HG02852 (cell line): ENCODE measurements around the gene MBNL3.
"Not testable (repeated sequence)": the region's sequence is repeated elsewhere in the genome, so short reads cannot be mapped to it uniquely, and the experiment has no call there.

Experiments used
- ATAC-seq: cut with Tn5 transposase; IDR thresholded peaks from one replicate; pipeline ENCODE4 v1.9.1; 2021; ENCODE audit warnings: mild to moderate bottlenecking, moderate library complexity; ENCODE audit not compliant: unreplicated experiment

MBNL3 gene

DNA sequence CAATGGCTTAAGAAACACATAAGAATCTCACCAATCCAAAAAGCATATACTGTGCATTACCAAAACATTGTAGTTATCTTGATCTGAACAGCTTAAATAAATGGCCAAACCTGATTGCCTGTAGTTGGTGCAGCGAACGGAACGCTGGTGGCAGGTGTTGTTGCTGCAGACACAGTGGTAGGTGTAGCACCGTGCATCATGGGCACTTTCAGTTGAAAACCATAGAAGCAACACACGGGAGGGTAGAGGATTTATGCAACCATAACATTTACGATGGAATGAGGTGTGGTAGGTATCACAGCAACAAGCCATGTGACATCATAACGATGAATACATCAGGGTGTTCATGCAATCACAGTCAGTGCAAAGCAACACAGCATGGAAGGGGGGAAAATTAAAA lies 106.8 kb downstream of the MBNL3 start:
- ATAC-seq = no peak

GRCh38 chrX:132378281-132378680 lies 110.6 kb downstream of the MBNL3 start:
- no peak for ATAC-seq

- ATAC-seq = no peak
Observed at GRCh38 chrX:132375941-132376340, 112.9 kb downstream of the MBNL3 start.

GRCh38 chrX:132373610-132374009 lies 115.2 kb downstream of the MBNL3 start:
- ATAC-seq = no peak

DNA sequence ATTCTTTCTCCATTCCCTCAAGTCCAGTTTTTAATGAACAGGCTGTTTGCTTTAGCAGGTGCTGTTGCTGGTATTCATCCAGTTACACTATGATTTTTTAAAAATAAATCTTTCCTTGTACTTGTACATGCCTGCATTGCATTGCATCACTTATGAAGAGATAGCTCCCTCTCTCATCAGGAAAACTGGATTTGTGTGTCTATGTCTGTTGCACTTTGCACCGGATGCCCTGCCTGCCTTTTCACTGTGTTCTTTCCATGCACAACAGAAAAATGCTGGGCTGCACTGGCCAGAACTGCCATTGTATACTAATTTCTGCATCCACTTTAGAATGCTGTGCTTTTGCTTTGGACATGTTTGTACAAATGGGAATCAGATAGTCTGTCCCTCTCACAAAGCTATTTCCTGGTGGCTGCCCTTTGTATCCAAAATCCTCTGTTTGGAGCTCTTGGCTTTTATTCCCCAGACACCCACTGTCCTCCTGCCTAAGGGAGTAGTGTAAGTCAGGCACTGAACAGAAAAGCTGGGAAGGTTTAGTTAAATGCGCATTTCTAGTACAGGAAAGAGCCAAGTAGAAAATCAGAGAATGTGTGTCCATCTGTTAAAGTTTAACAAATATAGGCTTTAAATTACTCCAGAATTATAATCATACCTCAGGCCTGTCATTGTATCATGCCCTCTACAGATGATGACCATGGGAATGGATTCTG lies 119.1 kb downstream of the MBNL3 start:
- no peak for ATAC-seq

GRCh38 chrX:132367984-132368383 lies 120.9 kb downstream of the MBNL3 start:
- ATAC-seq = no peak

DNA sequence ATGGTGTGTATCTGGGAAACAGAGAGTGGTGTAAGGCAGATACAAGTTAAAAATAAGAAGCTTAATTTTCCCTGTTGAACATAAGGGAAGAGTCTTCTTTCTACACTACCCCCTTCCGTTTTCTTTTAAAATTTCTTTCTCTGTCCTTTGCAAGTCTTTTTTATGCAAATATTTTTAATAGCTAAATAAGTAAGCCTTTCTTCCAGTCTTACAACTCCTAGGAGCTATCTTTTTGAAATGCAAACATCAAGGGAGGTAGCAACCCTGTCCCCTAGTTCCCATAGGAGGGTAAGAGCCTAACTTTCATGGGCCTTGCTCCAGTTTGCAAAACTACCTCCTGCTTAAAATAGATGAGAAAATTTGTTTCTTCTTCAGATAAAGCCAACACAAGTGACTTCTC lies 121.5 kb downstream of the MBNL3 start:
- ATAC-seq = no peak

DNA sequence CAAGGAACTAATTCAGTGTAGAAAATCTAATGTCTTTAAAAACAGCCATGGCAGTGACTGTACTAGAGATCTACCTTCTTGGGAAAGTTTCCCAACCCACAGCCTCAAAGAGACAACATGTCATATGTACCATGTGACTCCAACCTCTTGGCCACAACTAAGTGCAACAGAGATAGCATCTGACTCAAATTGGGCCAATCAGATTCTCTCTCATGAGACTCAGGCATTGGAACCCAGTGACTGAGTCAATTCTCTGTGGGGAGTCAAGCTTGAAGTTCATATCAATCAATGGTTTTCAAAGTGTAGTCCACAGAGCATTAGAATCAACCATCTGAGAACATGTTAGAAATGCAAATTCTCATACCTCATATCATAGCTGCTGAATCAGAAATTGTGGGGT lies 123.3 kb downstream of the MBNL3 start:
- ATAC-seq = no peak

DNA sequence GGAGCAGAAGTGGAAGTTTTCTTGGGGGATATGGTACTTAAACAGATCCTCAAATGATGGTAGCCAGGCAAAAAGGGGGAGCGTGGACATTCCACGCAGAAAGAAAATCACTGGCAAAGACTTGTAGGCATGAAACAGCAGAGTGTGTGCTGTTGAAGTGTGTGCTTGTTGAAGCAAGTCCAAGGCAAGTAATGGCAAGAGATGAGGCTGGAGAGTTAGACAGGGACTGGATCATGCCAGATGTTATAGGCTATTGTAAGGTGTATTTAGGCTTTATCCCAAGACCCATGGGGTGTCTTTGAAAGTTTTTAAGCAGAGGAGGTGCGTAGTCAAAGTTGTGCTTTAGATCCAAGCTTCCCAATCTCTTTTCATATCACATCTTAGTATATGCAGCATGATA lies 124.5 kb downstream of the MBNL3 start:
- ATAC-seq = no peak

DNA sequence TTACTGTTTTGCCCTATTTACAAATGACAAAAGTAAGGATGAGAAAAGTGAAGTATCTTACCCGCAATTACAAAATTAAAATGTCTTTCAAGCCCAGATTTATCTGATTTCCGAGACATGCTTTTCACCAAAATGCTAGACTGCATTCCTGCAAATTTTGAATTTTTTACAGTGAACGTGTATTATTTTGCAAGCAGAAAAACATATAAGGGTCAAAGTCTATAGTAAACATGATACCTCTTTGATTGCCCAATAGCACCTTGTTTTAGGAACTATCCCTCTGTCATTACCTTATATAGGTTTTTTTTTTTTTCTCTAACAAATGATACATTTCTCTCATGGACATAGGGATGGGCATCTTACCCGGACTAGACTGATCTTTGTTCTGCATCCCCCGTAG lies 135.4 kb downstream of the MBNL3 start:
- no peak for ATAC-seq

GRCh38 chrX:132336172-132336571 lies 152.7 kb downstream of the MBNL3 start:
- ATAC-seq = no peak

DNA sequence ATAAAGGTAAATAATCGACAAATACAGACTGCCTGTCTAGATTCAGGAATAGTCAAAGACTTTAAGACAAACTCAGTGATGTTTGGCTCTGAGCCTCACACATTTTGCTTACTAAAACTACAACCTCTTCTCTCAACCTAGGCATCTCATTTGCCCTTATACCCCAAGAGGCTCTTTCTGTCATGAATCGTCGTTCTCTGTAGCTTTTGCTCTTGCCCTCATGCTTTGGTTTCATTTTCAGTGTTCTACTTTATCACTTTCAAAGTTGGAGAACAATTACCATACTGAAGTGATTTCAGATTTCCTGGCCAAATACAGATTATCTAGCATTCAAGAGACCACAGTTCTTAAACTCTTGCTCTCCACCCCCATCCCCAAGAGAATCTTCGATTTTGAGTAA lies 155.5 kb downstream of the MBNL3 start:
- ATAC-seq = no peak

DNA sequence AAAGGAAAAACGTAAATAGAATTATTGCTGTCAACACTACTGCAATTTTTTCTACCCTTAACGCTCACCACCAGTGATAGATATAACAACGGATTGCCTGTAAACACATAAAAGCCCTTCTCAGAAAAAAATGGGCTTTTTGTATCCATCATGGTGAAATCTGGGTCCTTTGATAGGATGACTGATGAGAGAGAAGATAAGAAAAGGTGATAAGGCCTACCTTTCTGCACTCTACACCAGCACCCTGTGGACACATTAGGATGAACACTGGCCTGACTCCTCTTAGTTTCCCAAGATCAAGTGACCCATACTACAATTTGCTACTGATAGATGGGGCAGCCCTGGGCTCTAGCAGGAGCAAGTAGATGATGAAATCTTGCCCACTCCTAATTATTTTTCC lies 157.3 kb downstream of the MBNL3 start:
- ATAC-seq = no peak

DNA sequence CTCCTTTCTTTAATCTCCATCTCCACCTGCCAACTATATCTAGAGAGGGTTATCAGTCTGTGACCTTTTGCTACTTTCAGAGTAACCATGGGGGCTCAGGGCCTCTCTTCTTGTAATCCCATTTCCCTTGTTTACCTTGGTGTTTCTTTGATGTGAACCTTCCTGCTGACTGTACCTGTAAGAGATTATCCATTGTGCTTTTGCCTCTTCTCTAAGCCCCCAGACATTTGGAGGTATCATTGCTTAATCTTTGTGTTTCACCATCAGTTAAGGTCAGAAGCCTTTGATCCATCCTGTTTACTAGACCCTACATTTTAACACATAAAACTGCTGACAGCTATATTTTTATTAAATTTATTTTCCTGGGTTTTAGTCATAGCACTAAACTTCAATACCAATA lies 157.8 kb downstream of the MBNL3 start:
- no peak for ATAC-seq

DNA sequence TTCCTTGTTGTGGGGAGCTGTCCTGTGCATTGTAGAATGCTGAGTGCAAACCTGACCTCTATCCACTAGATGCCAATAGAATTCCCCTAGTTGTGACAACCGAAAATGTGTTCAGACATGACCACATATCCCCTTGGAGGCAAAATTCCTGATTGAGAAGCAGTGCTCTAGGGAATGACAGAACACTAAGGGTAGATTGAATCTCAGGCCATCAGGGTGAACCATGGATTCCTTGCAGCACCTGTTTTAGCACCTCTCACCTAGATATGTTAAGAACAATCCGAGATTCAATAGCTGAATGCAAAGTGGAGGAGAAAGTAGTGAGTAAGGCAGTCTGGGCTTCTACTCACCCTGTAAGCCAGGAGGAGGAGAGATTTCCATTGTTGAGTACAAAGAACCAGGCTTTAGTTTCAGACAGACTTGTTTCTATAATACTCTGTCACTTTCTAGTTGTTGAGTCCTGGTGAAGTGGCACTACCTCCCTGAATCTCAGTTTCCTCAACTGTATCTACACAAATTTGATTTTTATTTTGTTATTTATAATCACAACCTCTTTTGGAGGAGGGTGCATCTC lies 158.6 kb downstream of the MBNL3 start:
- no peak for ATAC-seq

GRCh38 chrX:132326960-132327359 lies 161.9 kb downstream of the MBNL3 start:
- not testable (repeated sequence) for ATAC-seq
